ENCODE data around the gene COL6A2. TPM values are rescaled to one million over a fixed set of nuclear protein-coding genes. Genes with fewer than 3 reads are reported as not detected.

COL6A2 gene
- total RNA-seq, 1 experiment from 2014 or later = 111 TPM

DNA sequence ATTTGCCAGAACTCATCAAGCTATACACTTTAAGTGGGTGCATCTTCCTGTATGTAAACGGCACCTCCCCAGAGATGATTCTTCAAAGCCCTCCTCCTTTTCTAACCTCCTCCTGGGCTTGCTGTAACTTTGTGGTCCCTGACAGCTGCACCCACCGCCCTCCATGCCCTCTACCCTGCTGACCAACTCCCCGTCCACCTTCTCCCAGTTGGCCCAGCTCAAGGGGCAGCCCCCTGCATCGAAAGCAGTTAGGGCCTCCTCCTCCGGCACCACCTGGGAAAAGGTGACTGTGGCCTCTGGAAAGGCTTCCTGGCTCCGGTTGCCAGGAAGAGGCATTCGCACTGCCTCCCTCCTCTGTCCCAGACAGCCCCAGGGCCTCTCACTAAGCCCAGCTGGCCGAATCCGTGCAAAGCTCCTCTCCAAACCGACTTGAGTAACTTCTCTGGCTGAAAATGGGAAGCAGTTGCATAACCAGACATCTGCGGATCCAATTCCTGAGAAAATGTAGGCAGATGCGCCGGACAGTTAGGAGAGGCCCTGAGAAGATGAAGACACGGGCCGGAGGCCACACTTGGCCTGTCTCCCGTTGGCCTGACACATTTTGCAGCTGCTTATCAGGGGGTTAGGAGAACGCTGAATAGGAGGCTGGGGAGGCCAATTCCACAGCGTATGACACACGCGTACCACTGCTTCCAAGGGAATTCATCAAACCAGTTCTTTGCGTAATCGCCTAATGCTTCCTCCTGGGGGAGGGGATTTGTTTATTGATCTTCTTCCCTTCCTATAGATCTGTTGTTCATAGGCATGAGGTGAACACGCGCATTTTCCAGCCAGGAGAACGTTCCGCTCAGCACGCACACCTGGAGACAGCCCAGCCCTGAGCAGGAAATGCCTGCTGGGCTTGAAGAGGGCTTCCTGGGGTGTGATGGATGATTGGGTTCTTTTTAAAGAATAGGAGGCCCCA, 48.7 kb upstream of the COL6A2 start (continued):
- no peak for TF ChIP-seq JAZF1 (CRISPR knock-in tag; IDR thresholded peaks at IDR 0.05)
- TF ChIP-seq, protein P1, sequence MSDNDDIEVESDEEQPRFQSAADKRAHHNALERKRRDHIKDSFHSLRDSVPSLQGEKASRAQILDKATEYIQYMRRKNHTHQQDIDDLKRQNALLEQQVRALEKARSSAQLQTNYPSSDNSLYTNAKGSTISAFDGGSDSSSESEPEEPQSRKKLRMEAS (CRISPR knock-in tag; IDR thresholded peaks at IDR 0.05) = peak; percentile 36; the same call in 1 of the 2 replicates
- TF ChIP-seq IRF2 (CRISPR knock-in tag; IDR thresholded peaks at IDR 0.05; ENCODE audit: borderline replicate concordance, low read depth) = no peak
- TF ChIP-seq CBFB (CRISPR knock-in tag; IDR thresholded peaks at IDR 0.05; ENCODE audit: low read depth) = no peak

DNA sequence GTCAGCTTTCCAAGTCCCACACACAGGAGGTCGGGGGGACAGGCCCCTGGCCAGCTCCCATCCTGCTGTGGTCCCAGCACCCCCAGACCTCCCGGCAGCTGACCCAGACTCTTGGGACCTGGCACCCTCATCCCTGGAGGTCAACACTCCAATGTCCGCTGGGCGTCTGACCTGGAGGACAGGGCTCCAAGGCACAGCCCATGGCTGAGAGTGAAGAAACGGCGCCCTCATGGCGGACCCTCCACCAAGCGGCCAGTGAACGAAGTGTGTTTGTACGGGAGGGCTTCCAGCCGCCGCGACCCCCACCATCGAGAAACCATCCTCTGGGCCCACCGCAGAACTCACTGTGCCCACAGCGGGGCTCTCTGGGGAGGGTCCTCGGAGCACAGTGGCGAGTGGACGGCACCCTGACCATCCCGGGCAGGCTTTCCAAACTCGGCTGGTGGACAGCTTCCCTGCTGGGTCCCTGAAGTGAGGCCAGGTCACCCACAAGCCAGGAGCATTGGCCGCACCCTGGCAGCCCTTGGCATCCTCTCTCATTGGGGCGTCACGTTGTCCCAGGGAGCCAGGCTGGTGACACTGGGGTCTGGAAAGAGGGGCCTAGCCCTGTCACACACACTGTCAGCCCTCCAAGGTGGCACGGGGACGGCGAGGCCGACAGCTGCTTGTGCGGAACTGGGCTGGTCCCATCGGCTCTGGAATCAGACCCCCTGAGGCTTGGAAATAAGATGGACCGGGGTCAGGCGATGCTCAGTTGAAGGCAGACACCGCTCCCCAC, 47.8 kb upstream of the COL6A2 start:
- CTCF ChIA-PET = interaction anchor here (0.6 to 1.1 kb wide), 3 partner anchors 60 to 408 kb away, joined by 3 to 4 read pairs (median 3); no protein-coding TSS in a partner anchor
- Mint-ChIP-seq H3K27me3 (ENCODE audit: low read depth) (no peaks in the 10 kb centered on the region), H3K27ac (peak overlapping the region; percentile 80), H3K9me3 (peaks cover 4% of the 10 kb centered on the region; the same call in 1 of the 2 replicates), H3K4me3 (no peak overlapping the region), H3K36me3 (no peaks in the 10 kb centered on the region), H3K4me1 (peaks cover 9% of the 10 kb centered on the region)
- DNase-seq (ENCODE audit: low spot score) = no peak
- ATAC-seq = no peak
- POLR2A ChIA-PET = no interaction called here
- TF ChIP-seq GABPB1 (CRISPR knock-in tag; IDR thresholded peaks at IDR 0.05) (no peak), NFE2L1 (CRISPR knock-in tag; IDR thresholded peaks at IDR 0.05) (0 out of 2 replicates have a peak, but pooled peaks have one; percentile 1)

DNA sequence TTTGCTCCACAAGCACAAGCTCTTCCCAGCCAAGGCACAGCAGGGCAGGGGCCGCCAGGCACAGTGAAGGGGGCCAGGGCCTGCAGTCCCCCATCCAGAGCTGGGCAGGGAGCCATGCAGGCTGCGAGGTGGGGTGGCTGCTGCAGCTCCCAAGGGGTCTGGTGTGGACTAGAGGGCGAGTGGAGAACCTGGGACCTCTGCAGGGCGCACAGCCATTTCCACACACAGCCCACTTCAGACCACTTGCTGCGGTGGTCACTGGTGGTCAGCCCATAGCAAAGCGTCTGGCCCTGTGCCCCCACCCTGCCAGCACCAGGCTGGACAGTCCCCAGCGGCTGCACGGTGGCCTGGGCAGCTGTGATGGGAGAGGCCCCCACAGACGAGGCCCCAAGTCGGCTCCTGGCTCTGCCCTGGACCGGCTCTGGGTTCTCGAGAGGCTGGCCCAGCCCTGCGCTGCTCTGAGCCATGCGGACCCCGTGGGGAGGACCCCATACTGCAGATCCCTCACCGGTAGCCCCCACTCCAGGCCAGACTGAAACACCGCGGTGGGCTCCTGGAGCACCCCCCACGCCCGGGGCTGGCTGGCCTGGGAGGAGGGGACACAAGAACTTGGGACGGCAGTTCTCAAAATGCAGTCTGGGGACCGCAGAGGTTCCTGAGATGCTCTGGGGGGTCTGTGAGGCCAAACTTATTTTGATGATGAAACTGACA, 47.1 kb upstream of the COL6A2 start:
- POLR2A ChIA-PET = no interaction called here
- Mint-ChIP-seq H3K4me3 (no peak overlapping the region), H3K9me3 (peaks cover 4% of the 10 kb centered on the region; the same call in 1 of the 2 replicates), H3K4me1 (peaks cover 9% of the 10 kb centered on the region), H3K27me3 (ENCODE audit: low read depth) (no peaks in the 10 kb centered on the region), H3K36me3 (no peaks in the 10 kb centered on the region), H3K27ac (no peak overlapping the region)
- TF ChIP-seq NFYB (CRISPR knock-in tag; conservative IDR thresholded peaks at IDR 0.05; ENCODE audit: low read depth) = no peak
- TF ChIP-seq, protein P2, sequence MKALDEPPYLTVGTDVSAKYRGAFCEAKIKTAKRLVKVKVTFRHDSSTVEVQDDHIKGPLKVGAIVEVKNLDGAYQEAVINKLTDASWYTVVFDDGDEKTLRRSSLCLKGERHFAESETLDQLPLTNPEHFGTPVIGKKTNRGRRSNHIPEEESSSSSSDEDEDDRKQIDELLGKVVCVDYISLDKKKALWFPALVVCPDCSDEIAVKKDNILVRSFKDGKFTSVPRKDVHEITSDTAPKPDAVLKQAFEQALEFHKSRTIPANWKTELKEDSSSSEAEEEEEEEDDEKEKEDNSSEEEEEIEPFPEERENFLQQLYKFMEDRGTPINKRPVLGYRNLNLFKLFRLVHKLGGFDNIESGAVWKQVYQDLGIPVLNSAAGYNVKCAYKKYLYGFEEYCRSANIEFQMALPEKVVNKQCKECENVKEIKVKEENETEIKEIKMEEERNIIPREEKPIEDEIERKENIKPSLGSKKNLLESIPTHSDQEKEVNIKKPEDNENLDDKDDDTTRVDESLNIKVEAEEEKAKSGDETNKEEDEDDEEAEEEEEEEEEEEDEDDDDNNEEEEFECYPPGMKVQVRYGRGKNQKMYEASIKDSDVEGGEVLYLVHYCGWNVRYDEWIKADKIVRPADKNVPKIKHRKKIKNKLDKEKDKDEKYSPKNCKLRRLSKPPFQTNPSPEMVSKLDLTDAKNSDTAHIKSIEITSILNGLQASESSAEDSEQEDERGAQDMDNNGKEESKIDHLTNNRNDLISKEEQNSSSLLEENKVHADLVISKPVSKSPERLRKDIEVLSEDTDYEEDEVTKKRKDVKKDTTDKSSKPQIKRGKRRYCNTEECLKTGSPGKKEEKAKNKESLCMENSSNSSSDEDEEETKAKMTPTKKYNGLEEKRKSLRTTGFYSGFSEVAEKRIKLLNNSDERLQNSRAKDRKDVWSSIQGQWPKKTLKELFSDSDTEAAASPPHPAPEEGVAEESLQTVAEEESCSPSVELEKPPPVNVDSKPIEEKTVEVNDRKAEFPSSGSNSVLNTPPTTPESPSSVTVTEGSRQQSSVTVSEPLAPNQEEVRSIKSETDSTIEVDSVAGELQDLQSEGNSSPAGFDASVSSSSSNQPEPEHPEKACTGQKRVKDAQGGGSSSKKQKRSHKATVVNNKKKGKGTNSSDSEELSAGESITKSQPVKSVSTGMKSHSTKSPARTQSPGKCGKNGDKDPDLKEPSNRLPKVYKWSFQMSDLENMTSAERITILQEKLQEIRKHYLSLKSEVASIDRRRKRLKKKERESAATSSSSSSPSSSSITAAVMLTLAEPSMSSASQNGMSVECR (CRISPR knock-in tag; IDR thresholded peaks at IDR 0.05; ENCODE audit: borderline replicate concordance) = no peak
- ATAC-seq (no peak), DNase-seq (ENCODE audit: low spot score) (no peak)
- CTCF ChIA-PET = interaction anchor here (0.7 kb wide), 1 partner anchor 92 kb away, joined by 3 read pairs; no protein-coding TSS in a partner anchor

DNA sequence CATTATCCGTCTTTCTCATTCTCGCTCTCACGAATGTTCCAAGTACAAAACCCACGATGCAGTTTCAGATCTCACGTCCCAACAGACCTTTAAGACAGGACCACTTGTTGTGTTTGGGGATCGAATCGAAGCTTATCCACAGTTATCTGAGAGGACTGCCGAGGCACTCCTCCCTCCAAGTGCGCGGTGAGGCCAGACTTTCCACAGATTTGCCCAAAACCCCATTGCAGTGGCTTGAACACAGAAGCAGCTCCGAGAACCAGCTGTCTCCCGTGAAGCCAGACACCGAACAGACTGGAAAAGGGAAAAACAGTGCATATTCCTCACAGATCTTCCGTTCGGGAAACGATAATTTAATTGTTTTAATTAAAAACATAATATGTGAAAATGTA, 46.5 kb upstream of the COL6A2 start:
- Mint-ChIP-seq H3K36me3 (no peaks in the 10 kb centered on the region), H3K4me3 (no peak overlapping the region), H3K4me1 (peaks cover 9% of the 10 kb centered on the region), H3K9me3 (peaks cover 4% of the 10 kb centered on the region; the same call in 1 of the 2 replicates), H3K27ac (peak overlapping the region; percentile 34; the same call in 1 of the 2 replicates), H3K27me3 (ENCODE audit: low read depth) (no peaks in the 10 kb centered on the region)
- DNase-seq (ENCODE audit: low spot score) = no peak
- POLR2A ChIA-PET = no interaction called here
- CTCF ChIA-PET = no interaction called here
- ATAC-seq = no peak
- TF ChIP-seq TEAD1 (CRISPR knock-in tag; IDR thresholded peaks at IDR 0.05) (no peak), OVOL2 (CRISPR knock-in tag; IDR thresholded peaks at IDR 0.05; ENCODE audit: borderline replicate concordance) (no peak), GTF2I (CRISPR knock-in tag; conservative IDR thresholded peaks at IDR 0.05) (no peak), NFE2L1 (CRISPR knock-in tag; IDR thresholded peaks at IDR 0.05) (no peak), CREM (CRISPR knock-in tag; IDR thresholded peaks at IDR 0.05) (no peak), SMAD4 (CRISPR knock-in tag; IDR thresholded peaks at IDR 0.05) (no peak), HMGA2 (CRISPR knock-in tag; IDR thresholded peaks at IDR 0.05) (no peak), NR3C1 (CRISPR knock-in tag; conservative IDR thresholded peaks at IDR 0.05; ENCODE audit: low read depth) (no peak), RELA (CRISPR knock-in tag; IDR thresholded peaks at IDR 0.05; ENCODE audit: borderline replicate concordance) (no peak)
- TF ChIP-seq, protein P3, sequence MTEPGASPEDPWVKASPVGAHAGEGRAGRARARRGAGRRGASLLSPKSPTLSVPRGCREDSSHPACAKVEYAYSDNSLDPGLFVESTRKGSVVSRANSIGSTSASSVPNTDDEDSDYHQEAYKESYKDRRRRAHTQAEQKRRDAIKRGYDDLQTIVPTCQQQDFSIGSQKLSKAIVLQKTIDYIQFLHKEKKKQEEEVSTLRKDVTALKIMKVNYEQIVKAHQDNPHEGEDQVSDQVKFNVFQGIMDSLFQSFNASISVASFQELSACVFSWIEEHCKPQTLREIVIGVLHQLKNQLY (CRISPR knock-in tag; IDR thresholded peaks at IDR 0.05) = no peak
- TF ChIP-seq, protein P4, sequence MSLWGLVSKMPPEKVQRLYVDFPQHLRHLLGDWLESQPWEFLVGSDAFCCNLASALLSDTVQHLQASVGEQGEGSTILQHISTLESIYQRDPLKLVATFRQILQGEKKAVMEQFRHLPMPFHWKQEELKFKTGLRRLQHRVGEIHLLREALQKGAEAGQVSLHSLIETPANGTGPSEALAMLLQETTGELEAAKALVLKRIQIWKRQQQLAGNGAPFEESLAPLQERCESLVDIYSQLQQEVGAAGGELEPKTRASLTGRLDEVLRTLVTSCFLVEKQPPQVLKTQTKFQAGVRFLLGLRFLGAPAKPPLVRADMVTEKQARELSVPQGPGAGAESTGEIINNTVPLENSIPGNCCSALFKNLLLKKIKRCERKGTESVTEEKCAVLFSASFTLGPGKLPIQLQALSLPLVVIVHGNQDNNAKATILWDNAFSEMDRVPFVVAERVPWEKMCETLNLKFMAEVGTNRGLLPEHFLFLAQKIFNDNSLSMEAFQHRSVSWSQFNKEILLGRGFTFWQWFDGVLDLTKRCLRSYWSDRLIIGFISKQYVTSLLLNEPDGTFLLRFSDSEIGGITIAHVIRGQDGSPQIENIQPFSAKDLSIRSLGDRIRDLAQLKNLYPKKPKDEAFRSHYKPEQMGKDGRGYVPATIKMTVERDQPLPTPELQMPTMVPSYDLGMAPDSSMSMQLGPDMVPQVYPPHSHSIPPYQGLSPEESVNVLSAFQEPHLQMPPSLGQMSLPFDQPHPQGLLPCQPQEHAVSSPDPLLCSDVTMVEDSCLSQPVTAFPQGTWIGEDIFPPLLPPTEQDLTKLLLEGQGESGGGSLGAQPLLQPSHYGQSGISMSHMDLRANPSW (CRISPR knock-in tag; conservative IDR thresholded peaks at IDR 0.05; ENCODE audit: low read depth) = no peak
- TF ChIP-seq, protein P1 (CRISPR knock-in tag; IDR thresholded peaks at IDR 0.05) = no peak
